ENCODE measurements around the gene TMEM125. TPM values are rescaled to one million over a fixed set of nuclear protein-coding genes. Genes with fewer than 3 reads are reported as not detected.

Gene TMEM125
- total RNA-seq, 2 experiments from 2014 or later: 0.23 TPM; not detected in 1

DNA sequence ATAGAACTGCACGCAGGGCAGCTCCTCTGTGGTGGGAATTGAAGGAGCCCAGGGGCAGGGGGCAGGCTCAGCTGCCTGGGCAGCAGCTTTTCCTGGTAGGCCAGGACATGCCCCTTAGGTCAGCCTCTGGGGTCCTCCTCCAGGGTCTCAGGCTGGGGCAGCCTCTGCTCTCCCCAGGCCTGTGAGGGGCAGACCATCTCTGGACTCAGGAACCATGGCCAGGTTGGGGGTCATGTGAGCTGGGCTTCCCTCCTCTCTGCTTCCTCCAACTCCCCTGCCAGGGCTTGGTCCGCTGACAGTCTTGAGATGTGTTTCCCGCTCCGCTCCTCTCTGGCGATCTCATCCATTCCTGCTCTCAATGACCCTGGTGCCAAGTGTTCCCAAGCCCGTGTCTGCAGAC is 9.9 kb downstream of the TMEM125 start:
- no peaks in the 10 kb centered on the region for H3K9me2 ChIP-seq (ENCODE audit: insufficient read depth, low read length)
- intact Hi-C loops (cut with micrococcal nuclease; ENCODE audit: unreplicated experiment): no loop called here
- DNase-seq (ENCODE audit: low spot score): no peak
- H3K79me2 ChIP-seq (ENCODE audit: insufficient read depth, low read depth, low read length): no peaks in the 10 kb centered on the region
- CTCF ChIA-PET (ENCODE audit: unreplicated experiment): interaction anchor here (0.9 kb wide), 1 partner anchor 88 kb away, joined by 3 read pairs; no protein-coding TSS in a partner anchor
- no peak overlapping the region for H3K4me2 ChIP-seq (ENCODE audit: low read length)
- no peak overlapping the region for H3K4me3 ChIP-seq (ENCODE audit: low read depth, low read length, poor library complexity, severe bottlenecking)
- POLR2A ChIA-PET: no interaction called here
- no peak overlapping the region for H3K27ac ChIP-seq (ENCODE audit: low read depth, low read length, poor library complexity, severe bottlenecking)
- peaks cover 2% of the 10 kb centered on the region for H3K4me1 ChIP-seq (ENCODE audit: insufficient read depth, low read length, poor library complexity, severe bottlenecking)
- no peak overlapping the region for H2AFZ ChIP-seq (ENCODE audit: low read length)
- no peaks in the 10 kb centered on the region for H3K9me3 ChIP-seq (ENCODE audit: low read length)
- H3K36me3 ChIP-seq (ENCODE audit: insufficient read depth, low read length): no peaks in the 10 kb centered on the region
- TF ChIP-seq EZH2phosphoT487 (IDR thresholded peaks at IDR 0.05; ENCODE audit: borderline replicate concordance, low read depth, low read length) (no peak), CTCF (conservative IDR thresholded peaks at IDR 0.05; ENCODE audit: low read length) (no peak)
- no peaks in the 10 kb centered on the region for H4K20me1 ChIP-seq (ENCODE audit: insufficient read depth, low read length)
- no TSS peak for BruUV-seq (replicated peaks)

DNA sequence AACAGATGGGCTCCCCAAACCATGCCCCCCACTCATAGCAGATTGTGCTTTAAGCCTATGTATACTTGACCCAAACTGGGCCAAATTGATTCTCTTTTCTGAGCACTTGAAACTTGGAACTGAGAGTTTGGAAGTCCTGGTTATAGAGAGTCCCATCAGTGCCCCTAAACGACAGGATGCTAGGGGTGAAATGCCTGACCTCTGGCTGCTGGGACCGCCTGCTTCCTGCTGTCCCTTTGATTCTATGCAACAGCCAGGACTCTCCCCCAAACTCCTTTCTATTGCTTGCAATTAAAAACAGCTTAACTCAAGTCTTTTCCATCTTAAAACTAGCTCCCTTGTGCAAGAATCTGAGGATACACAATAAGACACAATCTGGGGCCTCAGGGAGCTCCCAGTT is 10.9 kb downstream of the TMEM125 start:
- H2AFZ ChIP-seq (ENCODE audit: low read length): no peak overlapping the region
- ChIA-PET POLR2A (interaction anchor here (0.6 to 0.7 kb wide), 2 partner anchors 28 to 1679 kb away, joined by 3 to 4 read pairs; no protein-coding TSS in a partner anchor), CTCF (ENCODE audit: unreplicated experiment) (no interaction called here)
- TF ChIP-seq CTCF (conservative IDR thresholded peaks at IDR 0.05; ENCODE audit: low read length) (no peak), EZH2phosphoT487 (IDR thresholded peaks at IDR 0.05; ENCODE audit: borderline replicate concordance, low read depth, low read length) (no peak)
- no peak overlapping the region for H3K4me2 ChIP-seq (ENCODE audit: low read length)
- no peaks in the 10 kb centered on the region for H3K36me3 ChIP-seq (ENCODE audit: insufficient read depth, low read length)
- H3K79me2 ChIP-seq (ENCODE audit: insufficient read depth, low read depth, low read length): no peaks in the 10 kb centered on the region
- H3K4me3 ChIP-seq (ENCODE audit: low read depth, low read length, poor library complexity, severe bottlenecking): no peak overlapping the region
- H4K20me1 ChIP-seq (ENCODE audit: insufficient read depth, low read length): no peaks in the 10 kb centered on the region
- DNase-seq (ENCODE audit: low spot score): no peak
- no peaks in the 10 kb centered on the region for H3K9me2 ChIP-seq (ENCODE audit: insufficient read depth, low read length)
- intact Hi-C loops (cut with micrococcal nuclease; ENCODE audit: unreplicated experiment): no loop called here
- H3K9me3 ChIP-seq (ENCODE audit: low read length): no peaks in the 10 kb centered on the region
- no peak overlapping the region for H3K27ac ChIP-seq (ENCODE audit: low read depth, low read length, poor library complexity, severe bottlenecking)
- BruUV-seq (replicated peaks): no TSS peak
- H3K4me1 ChIP-seq (ENCODE audit: insufficient read depth, low read length, poor library complexity, severe bottlenecking): no peaks in the 10 kb centered on the region

- Histone ChIP-seq H3K4me3 (ENCODE audit: low read depth, low read length, poor library complexity, severe bottlenecking) (no peak overlapping the region), H3K36me3 (ENCODE audit: insufficient read depth, low read length) (no peaks in the 10 kb centered on the region), H2AFZ (ENCODE audit: low read length) (no peak overlapping the region), H3K9me3 (ENCODE audit: low read length) (no peaks in the 10 kb centered on the region), H4K20me1 (ENCODE audit: insufficient read depth, low read length) (no peaks in the 10 kb centered on the region), H3K27ac (ENCODE audit: low read depth, low read length, poor library complexity, severe bottlenecking) (no peak overlapping the region), H3K4me2 (ENCODE audit: low read length) (no peak overlapping the region), H3K79me2 (ENCODE audit: insufficient read depth, low read depth, low read length) (no peaks in the 10 kb centered on the region), H3K4me1 (ENCODE audit: insufficient read depth, low read length, poor library complexity, severe bottlenecking) (no peaks in the 10 kb centered on the region), H3K9me2 (ENCODE audit: insufficient read depth, low read length) (no peaks in the 10 kb centered on the region)
- POLR2A ChIA-PET: interaction anchor here (1.1 kb wide), 1 partner anchor 43 kb away, joined by 3 read pairs; no protein-coding TSS in a partner anchor
- DNase-seq (ENCODE audit: low spot score): no peak
- no TSS peak for BruUV-seq (replicated peaks)
- no peak for TF ChIP-seq EZH2phosphoT487 (IDR thresholded peaks at IDR 0.05; ENCODE audit: borderline replicate concordance, low read depth, low read length)
- no peak for TF ChIP-seq CTCF (conservative IDR thresholded peaks at IDR 0.05; ENCODE audit: low read length)
- CTCF ChIA-PET (ENCODE audit: unreplicated experiment): no interaction called here
- intact Hi-C loops (cut with micrococcal nuclease; ENCODE audit: unreplicated experiment): no loop called here
These were observed 12.7 kb downstream of the TMEM125 start for GRCh38 chr1:43282220-43283195.

All from OCI-LY7 (cell line).